GM12865 (cell line): ENCODE results near the gene GSG1L2.
A peak's percentile ranks its signal among the peaks of the same experiment; 100 is the strongest.

Source experiments
- DNase-seq: peaks from one replicate; pipeline ENCODE4 v3.0.0; 2010; ENCODE audit warnings: low read depth
- H3K4me3 ChIP-seq: 2 replicates; pipeline ENCODE4 v1.5.1; 2011; ENCODE audit warnings: mild to moderate bottlenecking, low read depth, low read length, control low read depth
- CTCF ChIP-seq: IDR thresholded peaks from 2 replicates; pipeline ENCODE4 v1.5.1; 2011; ENCODE audit warnings: low read length, control low read depth, low read depth, inconsistent platforms; ENCODE audit not compliant: insufficient read depth; ENCODE audit errors: missing control alignments

GSG1L2 gene

GRCh38 chr17:9780552-9780951 lies 41.3 kb downstream of the GSG1L2 start:
- H3K4me3 ChIP-seq = no peak overlapping the region
- DNase-seq = no peak
- no peak for TF ChIP-seq CTCF

- DNase-seq = no peak
- TF ChIP-seq CTCF = no peak
- no peak overlapping the region for H3K4me3 ChIP-seq
These were observed 45.0 kb downstream of the GSG1L2 start for GRCh38 chr17:9776911-9777310.

GRCh38 chr17:9772658-9773057 lies 49.2 kb downstream of the GSG1L2 start:
- no peak for DNase-seq
- H3K4me3 ChIP-seq = no peak overlapping the region
- no peak for TF ChIP-seq CTCF

GRCh38 chr17:9771465-9771864 lies 50.4 kb downstream of the GSG1L2 start:
- no peak for TF ChIP-seq CTCF
- DNase-seq = no peak
- H3K4me3 ChIP-seq = no peak overlapping the region

GRCh38 chr17:9769036-9769695 lies 52.7 kb downstream of the GSG1L2 start:
- H3K4me3 ChIP-seq = no peak overlapping the region
- no peak for DNase-seq
- no peak for TF ChIP-seq CTCF

- DNase-seq = peak; percentile 33
- peak; percentile 30 for TF ChIP-seq CTCF
- no peak overlapping the region for H3K4me3 ChIP-seq
These were observed 53.4 kb downstream of the GSG1L2 start for GRCh38 chr17:9768381-9768934.
